ENCODE data around the gene WDR35. TPM values are rescaled to one million over a fixed set of nuclear protein-coding genes. Genes with fewer than 3 reads are reported as not detected.

WDR35 gene
- total and polyA plus RNA-seq, 10 of the 15 experiments (the other 5 are each of a cell fraction or from before 2014, with no cell fraction given) = 3.0 to 9.3 (median 6.3) TPM

DNA sequence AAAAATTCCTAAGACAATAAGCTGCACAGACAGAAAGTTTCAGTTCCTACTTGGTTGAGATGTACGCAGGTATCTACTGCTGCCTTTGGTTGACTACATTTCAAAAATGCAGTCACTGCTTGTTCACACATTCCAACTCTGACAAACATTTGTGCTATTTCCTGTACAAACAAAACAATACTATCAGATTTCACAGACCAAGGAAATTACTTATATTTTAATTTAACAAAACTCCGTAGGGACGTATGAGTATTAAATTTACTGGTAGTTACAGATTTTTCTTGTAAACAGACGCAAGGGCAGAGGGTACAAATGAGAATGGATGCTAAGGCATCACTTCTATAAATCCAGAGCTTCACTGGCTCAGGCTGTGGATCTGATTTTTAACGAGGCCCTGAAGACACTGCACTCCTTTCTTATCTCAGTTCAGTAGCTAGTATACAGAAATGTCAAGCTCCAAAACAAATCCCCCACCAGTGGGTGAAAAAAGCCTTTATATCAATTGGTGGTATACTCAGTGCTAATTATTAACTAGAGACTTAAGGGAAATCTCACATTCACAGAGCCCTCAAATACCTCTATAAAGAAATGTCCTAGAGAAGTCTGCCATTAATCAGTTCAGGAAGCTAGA lies 56.4 kb downstream of the WDR35 start (continued):
- TF ChIP-seq, protein P1, sequence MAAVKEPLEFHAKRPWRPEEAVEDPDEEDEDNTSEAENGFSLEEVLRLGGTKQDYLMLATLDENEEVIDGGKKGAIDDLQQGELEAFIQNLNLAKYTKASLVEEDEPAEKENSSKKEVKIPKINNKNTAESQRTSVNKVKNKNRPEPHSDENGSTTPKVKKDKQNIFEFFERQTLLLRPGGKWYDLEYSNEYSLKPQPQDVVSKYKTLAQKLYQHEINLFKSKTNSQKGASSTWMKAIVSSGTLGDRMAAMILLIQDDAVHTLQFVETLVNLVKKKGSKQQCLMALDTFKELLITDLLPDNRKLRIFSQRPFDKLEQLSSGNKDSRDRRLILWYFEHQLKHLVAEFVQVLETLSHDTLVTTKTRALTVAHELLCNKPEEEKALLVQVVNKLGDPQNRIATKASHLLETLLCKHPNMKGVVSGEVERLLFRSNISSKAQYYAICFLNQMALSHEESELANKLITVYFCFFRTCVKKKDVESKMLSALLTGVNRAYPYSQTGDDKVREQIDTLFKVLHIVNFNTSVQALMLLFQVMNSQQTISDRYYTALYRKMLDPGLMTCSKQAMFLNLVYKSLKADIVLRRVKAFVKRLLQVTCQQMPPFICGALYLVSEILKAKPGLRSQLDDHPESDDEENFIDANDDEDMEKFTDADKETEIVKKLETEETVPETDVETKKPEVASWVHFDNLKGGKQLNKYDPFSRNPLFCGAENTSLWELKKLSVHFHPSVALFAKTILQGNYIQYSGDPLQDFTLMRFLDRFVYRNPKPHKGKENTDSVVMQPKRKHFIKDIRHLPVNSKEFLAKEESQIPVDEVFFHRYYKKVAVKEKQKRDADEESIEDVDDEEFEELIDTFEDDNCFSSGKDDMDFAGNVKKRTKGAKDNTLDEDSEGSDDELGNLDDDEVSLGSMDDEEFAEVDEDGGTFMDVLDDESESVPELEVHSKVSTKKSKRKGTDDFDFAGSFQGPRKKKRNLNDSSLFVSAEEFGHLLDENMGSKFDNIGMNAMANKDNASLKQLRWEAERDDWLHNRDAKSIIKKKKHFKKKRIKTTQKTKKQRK (IDR thresholded peaks at IDR 0.05; ENCODE audit: low read depth, low read length) = no peak
- TF ChIP-seq, protein P2, sequence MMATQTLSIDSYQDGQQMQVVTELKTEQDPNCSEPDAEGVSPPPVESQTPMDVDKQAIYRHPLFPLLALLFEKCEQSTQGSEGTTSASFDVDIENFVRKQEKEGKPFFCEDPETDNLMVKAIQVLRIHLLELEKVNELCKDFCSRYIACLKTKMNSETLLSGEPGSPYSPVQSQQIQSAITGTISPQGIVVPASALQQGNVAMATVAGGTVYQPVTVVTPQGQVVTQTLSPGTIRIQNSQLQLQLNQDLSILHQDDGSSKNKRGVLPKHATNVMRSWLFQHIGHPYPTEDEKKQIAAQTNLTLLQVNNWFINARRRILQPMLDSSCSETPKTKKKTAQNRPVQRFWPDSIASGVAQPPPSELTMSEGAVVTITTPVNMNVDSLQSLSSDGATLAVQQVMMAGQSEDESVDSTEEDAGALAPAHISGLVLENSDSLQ (IDR thresholded peaks at IDR 0.05) = no peak
- no peak for TF ChIP-seq POU2F2 (IDR thresholded peaks at IDR 0.05; ENCODE audit: borderline replicate concordance, low read depth, low read length)
- TF ChIP-seq, protein P3, sequence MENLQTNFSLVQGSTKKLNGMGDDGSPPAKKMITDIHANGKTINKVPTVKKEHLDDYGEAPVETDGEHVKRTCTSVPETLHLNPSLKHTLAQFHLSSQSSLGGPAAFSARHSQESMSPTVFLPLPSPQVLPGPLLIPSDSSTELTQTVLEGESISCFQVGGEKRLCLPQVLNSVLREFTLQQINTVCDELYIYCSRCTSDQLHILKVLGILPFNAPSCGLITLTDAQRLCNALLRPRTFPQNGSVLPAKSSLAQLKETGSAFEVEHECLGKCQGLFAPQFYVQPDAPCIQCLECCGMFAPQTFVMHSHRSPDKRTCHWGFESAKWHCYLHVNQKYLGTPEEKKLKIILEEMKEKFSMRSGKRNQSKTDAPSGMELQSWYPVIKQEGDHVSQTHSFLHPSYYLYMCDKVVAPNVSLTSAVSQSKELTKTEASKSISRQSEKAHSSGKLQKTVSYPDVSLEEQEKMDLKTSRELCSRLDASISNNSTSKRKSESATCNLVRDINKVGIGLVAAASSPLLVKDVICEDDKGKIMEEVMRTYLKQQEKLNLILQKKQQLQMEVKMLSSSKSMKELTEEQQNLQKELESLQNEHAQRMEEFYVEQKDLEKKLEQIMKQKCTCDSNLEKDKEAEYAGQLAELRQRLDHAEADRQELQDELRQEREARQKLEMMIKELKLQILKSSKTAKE (IDR thresholded peaks at IDR 0.05; ENCODE audit: low read depth, poor library complexity, severe bottlenecking) = no peak
- no peak for TF ChIP-seq POLR2A (IDR thresholded peaks at IDR 0.05; ENCODE audit: low read depth, low read length)
- TF ChIP-seq, protein P4, sequence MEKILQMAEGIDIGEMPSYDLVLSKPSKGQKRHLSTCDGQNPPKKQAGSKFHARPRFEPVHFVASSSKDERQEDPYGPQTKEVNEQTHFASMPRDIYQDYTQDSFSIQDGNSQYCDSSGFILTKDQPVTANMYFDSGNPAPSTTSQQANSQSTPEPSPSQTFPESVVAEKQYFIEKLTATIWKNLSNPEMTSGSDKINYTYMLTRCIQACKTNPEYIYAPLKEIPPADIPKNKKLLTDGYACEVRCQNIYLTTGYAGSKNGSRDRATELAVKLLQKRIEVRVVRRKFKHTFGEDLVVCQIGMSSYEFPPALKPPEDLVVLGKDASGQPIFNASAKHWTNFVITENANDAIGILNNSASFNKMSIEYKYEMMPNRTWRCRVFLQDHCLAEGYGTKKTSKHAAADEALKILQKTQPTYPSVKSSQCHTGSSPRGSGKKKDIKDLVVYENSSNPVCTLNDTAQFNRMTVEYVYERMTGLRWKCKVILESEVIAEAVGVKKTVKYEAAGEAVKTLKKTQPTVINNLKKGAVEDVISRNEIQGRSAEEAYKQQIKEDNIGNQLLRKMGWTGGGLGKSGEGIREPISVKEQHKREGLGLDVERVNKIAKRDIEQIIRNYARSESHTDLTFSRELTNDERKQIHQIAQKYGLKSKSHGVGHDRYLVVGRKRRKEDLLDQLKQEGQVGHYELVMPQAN (conservative IDR thresholded peaks at IDR 0.05) = no peak
- no peak for TF ChIP-seq GABPA (IDR thresholded peaks at IDR 0.05; ENCODE audit: low read depth)
- no peak for TF ChIP-seq SRF (IDR thresholded peaks at IDR 0.05; ENCODE audit: low read depth in 2 of 2, low read length in 2 of 2)
- TF ChIP-seq, protein P5, sequence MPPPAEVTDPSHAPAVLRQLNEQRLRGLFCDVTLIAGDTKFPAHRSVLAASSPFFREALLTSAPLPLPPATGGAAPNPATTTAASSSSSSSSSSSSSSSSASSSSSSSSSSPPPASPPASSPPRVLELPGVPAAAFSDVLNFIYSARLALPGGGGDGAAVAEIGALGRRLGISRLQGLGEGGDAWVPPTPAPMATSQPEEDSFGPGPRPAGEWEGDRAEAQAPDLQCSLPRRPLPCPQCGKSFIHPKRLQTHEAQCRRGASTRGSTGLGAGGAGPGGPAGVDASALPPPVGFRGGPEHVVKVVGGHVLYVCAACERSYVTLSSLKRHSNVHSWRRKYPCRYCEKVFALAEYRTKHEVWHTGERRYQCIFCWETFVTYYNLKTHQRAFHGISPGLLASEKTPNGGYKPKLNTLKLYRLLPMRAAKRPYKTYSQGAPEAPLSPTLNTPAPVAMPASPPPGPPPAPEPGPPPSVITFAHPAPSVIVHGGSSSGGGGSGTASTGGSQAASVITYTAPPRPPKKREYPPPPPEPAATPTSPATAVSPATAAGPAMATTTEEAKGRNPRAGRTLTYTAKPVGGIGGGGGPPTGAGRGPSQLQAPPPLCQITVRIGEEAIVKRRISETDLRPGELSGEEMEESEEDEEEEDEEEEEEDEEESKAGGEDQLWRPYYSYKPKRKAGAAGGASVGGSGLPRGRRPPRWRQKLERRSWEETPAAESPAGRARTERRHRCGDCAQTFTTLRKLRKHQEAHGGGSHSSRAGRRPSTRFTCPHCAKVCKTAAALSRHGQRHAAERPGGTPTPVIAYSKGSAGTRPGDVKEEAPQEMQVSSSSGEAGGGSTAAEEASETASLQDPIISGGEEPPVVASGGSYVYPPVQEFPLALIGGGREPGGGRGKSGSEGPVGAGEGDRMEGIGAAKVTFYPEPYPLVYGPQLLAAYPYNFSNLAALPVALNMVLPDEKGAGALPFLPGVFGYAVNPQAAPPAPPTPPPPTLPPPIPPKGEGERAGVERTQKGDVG (CRISPR knock-in tag; IDR thresholded peaks at IDR 0.05) = no peak
- TF ChIP-seq EZH2 (IDR thresholded peaks at IDR 0.05; ENCODE audit: borderline replicate concordance, control insufficient read depth, low read depth, low read length) = no peak
- TF ChIP-seq IRF4 (IDR thresholded peaks at IDR 0.05; ENCODE audit: low read depth, low read length) = 0 out of 2 replicates have a peak, but pooled peaks have one; percentile 27
- peak; percentile 15; the same call in 1 of the 2 replicates for TF ChIP-seq ATF7 (IDR thresholded peaks at IDR 0.05; ENCODE audit: low read depth)
- TF ChIP-seq, protein P6, sequence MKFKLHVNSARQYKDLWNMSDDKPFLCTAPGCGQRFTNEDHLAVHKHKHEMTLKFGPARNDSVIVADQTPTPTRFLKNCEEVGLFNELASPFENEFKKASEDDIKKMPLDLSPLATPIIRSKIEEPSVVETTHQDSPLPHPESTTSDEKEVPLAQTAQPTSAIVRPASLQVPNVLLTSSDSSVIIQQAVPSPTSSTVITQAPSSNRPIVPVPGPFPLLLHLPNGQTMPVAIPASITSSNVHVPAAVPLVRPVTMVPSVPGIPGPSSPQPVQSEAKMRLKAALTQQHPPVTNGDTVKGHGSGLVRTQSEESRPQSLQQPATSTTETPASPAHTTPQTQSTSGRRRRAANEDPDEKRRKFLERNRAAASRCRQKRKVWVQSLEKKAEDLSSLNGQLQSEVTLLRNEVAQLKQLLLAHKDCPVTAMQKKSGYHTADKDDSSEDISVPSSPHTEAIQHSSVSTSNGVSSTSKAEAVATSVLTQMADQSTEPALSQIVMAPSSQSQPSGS (IDR thresholded peaks at IDR 0.05; ENCODE audit: low read length) = no peak
- no peak for TF ChIP-seq ESRRA (IDR thresholded peaks at IDR 0.05; ENCODE audit: low read length)

Measured in GM12878 (cell line).